ACC112 (cell line): Measurements from ENCODE around the gene PARD6B.
A peak's percentile ranks its signal among the peaks of the same experiment; 100 is the strongest.
"Not testable (repeated sequence)": the region's sequence is repeated elsewhere in the genome, so short reads cannot be mapped to it uniquely, and the experiment has no call there.

ENCODE experiments used
- H2AFZ ChIP-seq: fragments of 200-600 bp; sonication (generic); one replicate; pipeline ENCODE4 v1.6.0; 2017; ENCODE audit warnings: antibody characterized with exemption, low read length; ENCODE audit not compliant: unreplicated experiment
- H3K27ac ChIP-seq: fragments of 200-600 bp; sonication (generic); 2 replicates; pipeline ENCODE4 v1.5.1; 2014; ENCODE audit warnings: low read depth, mild to moderate bottlenecking, antibody characterized with exemption, low read length, moderate library complexity
- H3K27me3 ChIP-seq: fragments of 200-600 bp; sonication (generic); 2 replicates; pipeline ENCODE4 v1.6.1; 2014; ENCODE audit warnings: mild to moderate bottlenecking, antibody characterized with exemption, low read length, moderate library complexity, mixed read lengths; ENCODE audit not compliant: insufficient read depth
- H3K36me3 ChIP-seq: fragments of 200-600 bp; sonication (generic); 2 replicates; pipeline ENCODE4 v1.6.1; 2016; ENCODE audit warnings: mild to moderate bottlenecking, antibody characterized with exemption, low read length, moderate library complexity, mixed read lengths; ENCODE audit not compliant: insufficient read depth
- H3K4me1 ChIP-seq: fragments of 200-600 bp; sonication (generic); one replicate; pipeline ENCODE4 v1.6.1; 2016; ENCODE audit warnings: low read length, mixed read lengths; ENCODE audit not compliant: insufficient read depth, unreplicated experiment, control insufficient read depth
- H3K4me3 ChIP-seq: fragments of 200-600 bp; sonication (generic); 2 replicates; pipeline ENCODE4 v1.5.1; 2014; ENCODE audit warnings: mild to moderate bottlenecking, low read depth, low read length
- H3K79me2 ChIP-seq: fragments of 200-600 bp; sonication (generic); one replicate; pipeline ENCODE4 v1.6.0; 2016; ENCODE audit warnings: low read length; ENCODE audit not compliant: control insufficient read depth, unreplicated experiment, insufficient read depth

PARD6B gene

DNA sequence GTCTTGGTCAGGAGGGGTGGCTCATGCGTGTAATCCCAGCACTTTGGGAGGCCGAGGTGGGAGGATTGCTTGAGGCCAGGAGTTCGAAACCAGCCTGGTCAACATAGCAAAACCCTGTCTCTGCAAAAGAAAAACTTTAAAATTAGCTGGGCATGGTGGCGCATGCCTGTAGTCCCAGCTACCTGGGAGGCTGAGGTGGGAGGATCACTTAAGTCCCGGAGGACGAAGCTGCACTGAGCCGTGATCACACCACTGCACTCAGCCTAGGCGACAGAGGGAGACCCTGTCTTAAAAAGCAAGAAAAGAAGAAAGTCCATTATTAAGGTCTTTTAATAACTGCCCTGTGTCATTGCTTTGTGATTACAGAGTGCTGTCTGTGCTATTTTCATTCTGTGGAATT is 47.6 kb downstream of the PARD6B start:
- not testable (repeated sequence) for H3K36me3 ChIP-seq, H3K27ac ChIP-seq, H3K27me3 ChIP-seq, H3K4me3 ChIP-seq, H2AFZ ChIP-seq, H3K79me2 ChIP-seq, H3K4me1 ChIP-seq

DNA sequence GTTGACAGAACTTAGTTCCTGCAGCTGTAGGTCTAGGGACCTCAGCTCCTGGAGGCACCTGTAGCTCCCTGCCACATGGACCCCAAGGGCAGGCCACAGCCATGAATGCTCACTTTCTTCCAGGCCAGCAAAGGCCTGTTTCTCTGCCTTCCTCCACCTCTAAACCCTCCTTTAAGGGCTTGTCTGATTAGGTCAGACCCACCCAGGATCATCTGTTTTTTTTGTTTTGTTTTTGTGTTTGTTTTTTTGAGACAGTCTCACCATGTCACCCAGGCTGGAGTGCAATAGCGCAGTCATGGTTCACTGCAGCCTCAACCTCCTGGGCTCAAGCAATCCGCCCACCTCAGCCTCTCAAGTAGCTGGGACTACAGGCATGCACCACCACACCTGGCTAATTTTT is 52.0 kb downstream of the PARD6B start:
- H3K4me1 ChIP-seq = peaks cover 3% of the 10 kb centered on the region
- no peak overlapping the region for H2AFZ ChIP-seq
- H3K36me3 ChIP-seq = no peaks in the 10 kb centered on the region
- no peak overlapping the region for H3K4me3 ChIP-seq
- H3K27me3 ChIP-seq = no peaks in the 10 kb centered on the region
- H3K79me2 ChIP-seq = no peaks in the 10 kb centered on the region
- no peak overlapping the region for H3K27ac ChIP-seq

DNA sequence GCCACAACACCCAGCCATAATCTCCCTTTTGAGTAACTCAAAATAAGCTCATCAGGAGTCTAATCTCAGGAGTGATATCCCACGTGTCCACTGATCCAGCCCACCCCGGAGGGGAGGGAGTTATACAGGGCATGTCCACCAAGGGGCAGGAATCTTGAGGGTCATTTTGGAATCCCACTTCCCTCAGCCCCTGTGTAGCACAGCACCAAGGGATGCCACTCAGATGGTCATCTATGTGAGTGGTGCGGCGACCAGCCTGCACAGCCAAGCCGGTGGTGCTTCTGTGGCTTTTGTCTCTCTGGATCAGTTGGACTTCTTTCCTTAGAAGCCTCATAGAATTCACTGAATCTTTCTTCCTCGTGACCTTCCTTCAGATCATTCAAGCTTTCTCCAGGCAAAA is 52.5 kb downstream of the PARD6B start:
- H3K27ac ChIP-seq = no peak overlapping the region
- H2AFZ ChIP-seq = no peak overlapping the region
- H3K79me2 ChIP-seq = no peaks in the 10 kb centered on the region
- H3K27me3 ChIP-seq = no peaks in the 10 kb centered on the region
- no peaks in the 10 kb centered on the region for H3K36me3 ChIP-seq
- H3K4me3 ChIP-seq = no peak overlapping the region
- H3K4me1 ChIP-seq = peaks cover 7% of the 10 kb centered on the region

DNA sequence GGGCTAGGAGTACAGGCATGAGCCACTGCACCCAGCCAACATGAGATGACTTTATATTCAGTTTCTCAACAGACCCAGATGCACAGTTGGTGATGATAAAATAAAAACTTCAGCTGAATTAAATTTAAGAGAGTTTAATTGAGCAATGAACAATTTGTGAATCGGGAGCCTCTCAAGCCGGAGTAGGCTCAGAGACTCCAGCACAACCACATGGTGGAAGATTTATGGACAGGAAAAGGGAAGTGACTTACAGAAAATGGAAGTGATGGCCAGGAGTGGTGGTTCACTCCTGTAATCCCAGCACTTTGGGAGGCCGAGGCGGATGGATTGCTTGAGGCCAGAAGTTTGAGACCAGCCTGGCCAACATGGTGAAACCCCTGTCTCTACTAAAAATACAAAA is 53.1 kb downstream of the PARD6B start:
- H3K4me1 ChIP-seq = peaks cover 7% of the 10 kb centered on the region
- H3K4me3 ChIP-seq = no peak overlapping the region
- no peak overlapping the region for H2AFZ ChIP-seq
- H3K36me3 ChIP-seq = no peaks in the 10 kb centered on the region
- no peaks in the 10 kb centered on the region for H3K27me3 ChIP-seq
- H3K27ac ChIP-seq = no peak overlapping the region
- H3K79me2 ChIP-seq = no peaks in the 10 kb centered on the region

DNA sequence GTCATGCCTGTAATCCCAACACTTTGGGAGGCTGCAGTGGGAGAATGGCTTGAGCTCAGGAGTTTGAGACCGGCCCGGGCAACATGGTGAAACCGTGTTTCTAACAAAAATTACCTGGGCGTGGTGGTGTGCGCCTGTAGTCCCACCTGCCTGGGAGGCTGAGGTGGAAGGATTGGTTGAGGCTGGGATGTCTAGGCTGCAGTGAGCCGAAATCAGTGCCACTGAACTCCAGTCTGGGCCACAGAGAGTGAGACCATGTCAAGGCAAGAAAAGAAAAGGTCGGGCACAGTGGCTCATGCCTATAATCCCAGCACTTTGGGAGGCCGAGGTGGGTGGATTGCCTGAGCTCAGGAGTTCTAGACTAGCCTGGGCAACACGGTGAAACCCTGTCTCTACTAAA is 55.3 kb downstream of the PARD6B start:
- H3K27ac ChIP-seq = no peak overlapping the region
- no peaks in the 10 kb centered on the region for H3K36me3 ChIP-seq
- H3K79me2 ChIP-seq = no peaks in the 10 kb centered on the region
- no peaks in the 10 kb centered on the region for H3K27me3 ChIP-seq
- H3K4me1 ChIP-seq = peaks cover 18% of the 10 kb centered on the region
- H2AFZ ChIP-seq = no peak overlapping the region
- no peak overlapping the region for H3K4me3 ChIP-seq

DNA sequence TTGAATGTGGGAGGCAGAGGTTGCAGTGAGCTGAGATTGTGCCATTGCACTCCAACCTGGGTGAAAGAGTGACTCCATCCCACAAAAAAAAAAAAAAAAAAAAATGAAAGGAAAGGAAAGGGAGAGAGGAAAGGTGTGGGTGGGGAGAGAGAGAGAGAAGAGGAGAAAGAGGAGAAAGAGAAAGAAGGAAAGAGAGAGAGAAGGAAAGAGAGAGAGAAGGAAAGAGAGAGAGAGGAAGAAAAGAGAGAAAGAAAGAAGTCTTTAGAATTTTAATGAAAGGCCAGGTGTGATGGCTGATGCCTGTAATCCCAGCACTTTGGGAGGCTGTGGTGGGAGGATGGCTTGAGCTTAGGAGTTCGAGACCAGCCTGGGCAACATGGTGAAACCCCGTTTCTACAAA is 55.8 kb downstream of the PARD6B start:
- Histone ChIP-seq H3K27ac (no peak overlapping the region), H3K27me3 (no peaks in the 10 kb centered on the region), H3K4me1 (peaks cover 18% of the 10 kb centered on the region), H3K36me3 (no peaks in the 10 kb centered on the region), H2AFZ (no peak overlapping the region), H3K4me3 (no peak overlapping the region), H3K79me2 (no peaks in the 10 kb centered on the region)

DNA sequence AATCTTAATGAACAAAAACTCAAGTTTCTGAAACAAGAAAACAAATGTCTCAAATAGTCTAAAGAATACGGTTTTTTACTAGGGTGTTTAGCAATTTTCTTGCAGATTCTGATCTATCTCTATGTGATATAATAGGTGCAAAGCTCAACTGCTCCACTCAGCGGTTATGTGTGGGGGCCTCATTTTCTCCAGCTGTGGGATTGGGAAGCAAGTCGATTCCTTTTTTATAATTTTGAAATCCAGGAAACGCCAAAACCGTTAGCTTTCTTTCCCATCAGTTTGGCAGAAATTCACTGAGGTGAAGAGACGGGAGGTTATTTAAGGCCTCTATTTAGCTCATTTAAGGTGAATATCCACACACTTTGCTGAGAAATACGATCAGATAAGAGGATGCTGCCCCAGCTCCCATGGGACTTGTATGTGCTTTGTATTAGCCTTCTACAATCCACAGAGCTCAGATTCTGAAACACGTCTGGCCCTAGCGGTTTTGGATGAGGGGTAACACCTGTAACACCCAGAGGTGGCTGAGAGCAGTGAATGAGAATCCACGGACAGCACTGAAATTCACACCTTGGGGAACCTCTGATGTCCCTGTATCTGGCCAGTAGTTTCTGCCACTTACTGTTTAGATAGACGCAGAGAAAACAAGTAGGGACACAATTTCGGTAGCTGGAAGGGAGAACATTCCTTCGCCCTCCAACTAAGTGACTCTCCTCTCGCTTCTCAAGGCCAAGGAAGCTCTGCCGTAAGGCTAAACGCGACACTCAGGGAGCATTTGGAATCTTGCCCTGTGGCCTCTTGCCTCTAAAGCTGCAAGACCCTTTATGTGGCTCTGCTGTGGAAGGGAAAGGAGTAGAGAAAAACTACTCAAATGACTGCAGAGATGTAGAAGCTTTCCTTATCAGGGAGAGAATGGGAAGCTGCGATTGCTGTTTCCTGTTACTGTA is 56.9 kb downstream of the PARD6B start:
- Histone ChIP-seq H3K79me2 (no peaks in the 10 kb centered on the region), H3K36me3 (no peaks in the 10 kb centered on the region), H2AFZ (peak overlapping the region; percentile 78), H3K27ac (no peak overlapping the region), H3K4me3 (peak overlapping the region; percentile 39), H3K27me3 (no peaks in the 10 kb centered on the region), H3K4me1 (peaks cover 18% of the 10 kb centered on the region)

DNA sequence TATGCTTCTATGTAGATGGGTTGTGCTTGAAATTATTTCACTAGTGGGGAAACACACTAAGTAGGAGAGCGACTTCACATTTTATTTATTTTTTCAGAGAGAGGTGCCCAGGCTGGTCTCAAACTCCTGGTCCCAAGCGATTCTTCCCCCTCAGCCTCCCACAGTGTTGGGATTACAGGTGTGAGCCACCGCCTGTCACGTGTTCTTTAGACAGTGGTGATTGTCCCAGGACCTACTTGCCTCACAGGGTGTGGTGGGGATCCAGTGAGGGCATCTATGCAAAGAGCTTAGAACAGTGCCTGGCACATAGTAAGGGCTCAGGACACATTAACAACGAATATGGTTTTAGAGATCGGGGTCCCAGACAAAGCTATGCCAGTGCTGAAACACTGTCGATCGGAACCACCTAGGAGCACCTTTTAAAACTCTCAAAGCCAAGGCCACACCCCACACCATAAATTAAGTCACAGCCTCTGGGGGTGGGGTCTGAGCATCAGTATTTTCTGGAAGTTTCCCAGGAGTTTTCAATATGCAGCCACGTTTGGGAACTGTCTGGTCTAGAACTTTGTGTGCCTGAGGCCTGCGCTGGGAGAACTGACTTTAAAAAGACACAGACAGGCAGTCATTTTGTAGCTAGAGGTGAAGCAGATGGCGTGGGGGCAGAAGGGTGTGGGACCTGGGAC is 58.7 kb downstream of the PARD6B start:
- no peak overlapping the region for H3K4me3 ChIP-seq
- no peaks in the 10 kb centered on the region for H3K79me2 ChIP-seq
- H3K27me3 ChIP-seq = no peaks in the 10 kb centered on the region
- H2AFZ ChIP-seq = peak overlapping the region; percentile 55
- no peaks in the 10 kb centered on the region for H3K36me3 ChIP-seq
- H3K4me1 ChIP-seq = peaks cover 18% of the 10 kb centered on the region
- H3K27ac ChIP-seq = peak overlapping the region; percentile 35

DNA sequence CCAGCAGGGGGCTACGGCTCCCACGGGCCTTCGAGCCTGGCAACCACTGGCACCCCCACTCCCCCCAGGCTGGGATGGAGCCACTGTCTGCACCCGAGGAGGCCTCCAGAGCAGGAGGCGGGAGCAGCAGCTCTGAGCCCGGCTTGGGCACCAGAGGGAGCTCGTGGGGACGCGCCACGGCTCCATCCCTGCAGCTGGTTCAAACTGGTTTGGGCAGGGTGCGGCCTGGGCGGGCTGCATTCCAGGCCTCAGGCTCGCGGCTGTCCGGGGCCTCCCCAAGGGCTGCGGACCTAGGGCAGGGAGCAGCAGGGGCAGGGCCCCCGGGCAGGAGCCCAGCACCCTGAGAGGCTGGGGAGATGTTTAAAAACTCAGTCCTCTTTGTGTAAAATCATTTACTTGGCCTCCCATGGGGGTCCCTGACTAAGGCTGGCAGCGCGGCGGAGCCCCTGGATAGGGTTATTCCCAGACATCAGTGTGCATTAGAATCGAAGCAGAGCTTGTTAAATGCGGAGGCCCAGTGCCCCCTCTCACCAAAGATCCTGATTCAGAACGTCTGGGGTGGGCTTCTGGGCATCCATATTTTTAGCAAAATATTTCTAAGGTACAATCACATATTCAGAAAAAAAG is 59.4 kb downstream of the PARD6B start:
- Histone ChIP-seq H3K36me3 (no peaks in the 10 kb centered on the region), H3K4me3 (no peak overlapping the region), H3K4me1 (peaks cover 20% of the 10 kb centered on the region), H3K27me3 (no peaks in the 10 kb centered on the region), H3K79me2 (no peaks in the 10 kb centered on the region), H3K27ac (peak overlapping the region; percentile 63), H2AFZ (peak overlapping the region; percentile 55)

DNA sequence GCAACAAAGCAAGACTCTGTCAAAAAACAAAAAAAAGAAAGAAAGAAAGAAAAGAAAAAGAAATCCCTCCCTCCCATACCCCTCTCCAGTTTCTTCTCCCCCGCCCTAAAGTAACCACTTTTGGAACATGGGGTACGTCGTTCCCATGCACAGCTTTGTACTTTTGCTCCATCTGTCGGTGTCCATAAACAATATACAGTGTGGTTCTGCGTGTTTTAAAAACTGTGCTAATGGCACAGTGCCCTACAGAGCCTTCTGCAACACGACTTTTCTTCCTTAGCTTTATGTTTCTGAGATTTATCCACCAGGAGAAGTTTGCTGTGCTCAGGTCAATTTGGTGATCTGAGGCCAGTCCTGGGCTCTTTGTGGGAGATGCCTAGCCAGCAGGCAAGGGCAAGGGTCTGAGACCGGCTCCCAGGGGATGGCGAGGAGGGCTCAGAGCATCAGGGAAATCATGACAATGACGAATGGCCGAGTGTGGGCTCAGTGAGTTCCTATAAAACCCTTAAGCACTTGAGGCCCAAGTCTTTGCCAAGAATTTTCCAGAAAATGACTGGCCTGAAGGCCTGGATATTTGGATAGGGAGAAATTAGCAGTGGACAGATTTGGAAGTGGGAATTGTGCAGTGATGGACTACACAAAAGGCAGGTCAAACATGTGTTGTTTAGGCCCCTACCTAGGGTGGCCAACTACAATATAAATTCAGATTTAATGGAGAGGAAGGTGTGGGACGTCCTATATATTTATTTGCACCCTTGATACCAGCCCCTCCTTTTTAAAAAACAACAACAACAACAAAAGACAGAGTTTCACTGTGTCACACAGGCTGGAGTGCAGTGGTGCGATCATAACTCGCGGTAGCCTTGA is 61.6 kb downstream of the PARD6B start:
- Histone ChIP-seq H3K27ac (no peak overlapping the region), H3K79me2 (no peaks in the 10 kb centered on the region), H3K36me3 (no peaks in the 10 kb centered on the region), H3K27me3 (no peaks in the 10 kb centered on the region), H3K4me1 (peaks cover 21% of the 10 kb centered on the region), H3K4me3 (no peak overlapping the region), H2AFZ (no peak overlapping the region)
